ENCODE results near the gene TMEM126B.

Gene TMEM126B

GRCh38 chr11:85627998-85628770 lies at the start of gene TMEM126B:
TSS of gene TMEM126B (plus strand) at chr11:85628593. CDS start at chr11:85628608, 15 bp downstream.
- in situ Hi-C loops (cut with MboI; ENCODE audit: low sequenced_read_pairs): no loop called here

- in situ Hi-C loops (cut with MboI; ENCODE audit: low sequenced_read_pairs): no loop called here
Measured at GRCh38 chr11:85582111-85582510, 46.3 kb upstream of the TMEM126B start.

GRCh38 chr11:85589373-85589772 lies 39.0 kb upstream of the TMEM126B start:
- in situ Hi-C loops (cut with MboI; ENCODE audit: low sequenced_read_pairs): no loop called here

- in situ Hi-C loops (cut with MboI; ENCODE audit: low sequenced_read_pairs): no loop called here
Measured at GRCh38 chr11:85590848-85591483, 37.4 kb upstream of the TMEM126B start.

GRCh38 chr11:85595285-85595884 lies 33.0 kb upstream of the TMEM126B start:
- in situ Hi-C loops (cut with MboI; ENCODE audit: low sequenced_read_pairs): no loop called here

GRCh38 chr11:85596886-85597285 lies 31.5 kb upstream of the TMEM126B start:
- in situ Hi-C loops (cut with MboI; ENCODE audit: low sequenced_read_pairs): no loop called here

- in situ Hi-C loops (cut with MboI; ENCODE audit: low sequenced_read_pairs): no loop called here
Measured at GRCh38 chr11:85599083-85599482, 29.3 kb upstream of the TMEM126B start.

- in situ Hi-C loops (cut with MboI; ENCODE audit: low sequenced_read_pairs): loop anchor here (25.0 kb wide), 1 partner anchor 610 kb away; no protein-coding TSS in a partner anchor
Measured at GRCh38 chr11:85602526-85603213, 25.7 kb upstream of the TMEM126B start.

- in situ Hi-C loops (cut with MboI; ENCODE audit: low sequenced_read_pairs): loop anchor here (25.0 kb wide), 1 partner anchor 609 kb away; no protein-coding TSS in a partner anchor
Measured at GRCh38 chr11:85603220-85603619, 25.2 kb upstream of the TMEM126B start.

GRCh38 chr11:85606237-85606636 lies 22.2 kb upstream of the TMEM126B start:
- in situ Hi-C loops (cut with MboI; ENCODE audit: low sequenced_read_pairs): loop anchor here (25.0 kb wide), 1 partner anchor 606 kb away; no protein-coding TSS in a partner anchor

- in situ Hi-C loops (cut with MboI; ENCODE audit: low sequenced_read_pairs): loop anchor here (25.0 kb wide), 1 partner anchor 604 kb away; no protein-coding TSS in a partner anchor
Measured at GRCh38 chr11:85608621-85609020, 19.8 kb upstream of the TMEM126B start.

GRCh38 chr11:85609286-85609685 lies 19.1 kb upstream of the TMEM126B start:
- in situ Hi-C loops (cut with MboI; ENCODE audit: low sequenced_read_pairs): loop anchor here (25.0 kb wide), 1 partner anchor 603 kb away; no protein-coding TSS in a partner anchor

GRCh38 chr11:85611643-85612042 lies 16.8 kb upstream of the TMEM126B start:
- in situ Hi-C loops (cut with MboI; ENCODE audit: low sequenced_read_pairs): loop anchor here (25.0 kb wide), 1 partner anchor 601 kb away; no protein-coding TSS in a partner anchor

GRCh38 chr11:85619499-85619898 lies 8.9 kb upstream of the TMEM126B start:
- in situ Hi-C loops (cut with MboI; ENCODE audit: low sequenced_read_pairs): loop anchor here (25.0 kb wide), 1 partner anchor 593 kb away; no protein-coding TSS in a partner anchor

GRCh38 chr11:85620256-85620655 lies 8.1 kb upstream of the TMEM126B start:
- in situ Hi-C loops (cut with MboI; ENCODE audit: low sequenced_read_pairs): loop anchor here (25.0 kb wide), 1 partner anchor 592 kb away; no protein-coding TSS in a partner anchor

- in situ Hi-C loops (cut with MboI; ENCODE audit: low sequenced_read_pairs): no loop called here
Measured at GRCh38 chr11:85626496-85626895, 1.9 kb upstream of the TMEM126B start.

GRCh38 chr11:85627332-85627997 lies 928 bp upstream of the TMEM126B start, which contains the start of gene DLG2:
TSS of gene DLG2 (minus strand) at chr11:85627344.
- in situ Hi-C loops (cut with MboI; ENCODE audit: low sequenced_read_pairs): no loop called here

- in situ Hi-C loops (cut with MboI; ENCODE audit: low sequenced_read_pairs): no loop called here
Measured at GRCh38 chr11:85628771-85629341, 463 bp downstream of the TMEM126B start.

- in situ Hi-C loops (cut with MboI; ENCODE audit: low sequenced_read_pairs): no loop called here
Measured at GRCh38 chr11:85634747-85635146, 6.4 kb downstream of the TMEM126B start.

- in situ Hi-C loops (cut with MboI; ENCODE audit: low sequenced_read_pairs): no loop called here
Measured at GRCh38 chr11:85643191-85643614, 14.8 kb downstream of the TMEM126B start.

Measured in HL-60/S4 (cell line).